Stimulated activated naive CD8-positive, alpha-beta T cell treated with anti-CD3 and anti-CD28 coated beads, Interleukin-15, Interleukin-2, amounts not matched to agents 100 ng/mL and 50 ng/mL, for 24 hours (primary cell): ENCODE results near the gene GRK5.

Experiments used
- H3K27ac Mint-ChIP-seq: one replicate; pipeline ENCODE4 v1.8.0; 2021; ENCODE audit warnings: mild to moderate bottlenecking, mixed read lengths
- H3K27me3 Mint-ChIP-seq: one replicate; pipeline ENCODE4 v1.8.0; 2021; ENCODE audit warnings: mixed read lengths
- H3K36me3 Mint-ChIP-seq: one replicate; pipeline ENCODE4 v1.8.0; 2021; ENCODE audit warnings: low read depth, mixed read lengths
- H3K4me1 Mint-ChIP-seq: one replicate; pipeline ENCODE4 v1.8.0; 2021; ENCODE audit warnings: low read depth, mixed read lengths
- H3K4me3 Mint-ChIP-seq: one replicate; pipeline ENCODE4 v1.8.0; 2021; ENCODE audit warnings: mild to moderate bottlenecking, mixed read lengths
- H3K9me3 Mint-ChIP-seq: one replicate; pipeline ENCODE4 v1.8.0; 2021; ENCODE audit warnings: mixed read lengths

GRK5 gene

DNA sequence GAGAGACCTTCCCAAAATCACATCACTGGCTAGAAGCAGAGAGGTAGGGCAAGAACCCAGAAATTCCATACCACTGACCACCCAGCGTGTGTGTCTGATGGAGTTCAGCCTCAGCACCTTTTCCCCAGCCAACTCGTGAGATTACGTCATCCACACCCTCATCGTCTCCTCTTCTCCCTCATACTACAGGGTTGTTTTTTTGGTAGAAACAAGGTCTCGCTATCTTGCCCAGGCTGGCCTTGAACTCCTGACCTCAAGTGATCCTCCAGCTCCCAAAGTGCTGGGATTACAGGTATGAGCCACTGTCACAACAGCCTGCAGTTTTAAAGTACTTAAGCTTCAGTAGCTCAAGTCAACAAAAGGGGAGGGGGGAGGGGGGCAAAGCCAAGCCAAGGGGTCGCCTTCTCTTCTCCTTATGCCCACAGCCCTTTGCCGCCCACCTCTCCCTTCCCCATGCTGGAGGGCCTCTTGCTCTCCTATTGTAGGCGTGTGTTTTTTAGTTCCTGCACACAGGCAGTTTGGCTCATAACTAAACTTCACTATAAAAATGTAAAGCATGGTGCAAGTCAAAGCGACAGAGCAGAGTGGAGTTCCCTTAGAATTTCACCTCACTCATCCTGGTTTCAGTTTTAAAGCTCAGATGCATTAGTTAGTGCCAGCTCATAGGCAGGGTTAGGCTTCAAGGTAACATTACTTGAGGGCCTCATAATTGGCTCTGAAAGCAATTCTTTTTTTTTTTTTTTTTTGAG lies 23.5 kb upstream of the GRK5 start:
- H3K4me3 Mint-ChIP-seq: no peak overlapping the region
- no peaks in the 10 kb centered on the region for H3K36me3 Mint-ChIP-seq
- H3K9me3 Mint-ChIP-seq: no peaks in the 10 kb centered on the region
- H3K27me3 Mint-ChIP-seq: no peaks in the 10 kb centered on the region
- peaks cover 16% of the 10 kb centered on the region for H3K4me1 Mint-ChIP-seq
- no peak overlapping the region for H3K27ac Mint-ChIP-seq

DNA sequence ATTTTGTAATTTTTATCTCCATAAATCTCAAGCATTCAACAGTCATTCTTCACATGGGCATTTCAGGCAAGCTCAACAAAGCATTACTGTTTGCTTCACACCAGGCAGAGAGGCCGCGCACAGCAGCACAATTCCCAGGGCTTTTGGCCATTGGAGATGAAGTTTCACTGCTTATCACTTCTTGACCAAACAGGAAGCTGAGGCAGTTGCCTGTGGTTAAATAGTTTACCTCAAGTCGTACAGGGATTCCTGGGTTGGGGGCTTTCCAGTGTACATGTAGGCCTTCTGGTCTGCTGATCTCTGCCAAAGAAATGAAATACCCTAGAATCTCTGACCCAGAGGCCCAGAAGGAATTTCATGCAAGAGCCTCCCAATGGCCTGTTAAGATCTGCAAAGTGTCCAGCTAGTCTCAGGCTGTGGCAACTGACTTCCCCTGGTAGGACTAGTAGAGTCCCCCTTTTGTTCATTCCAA lies 17.5 kb upstream of the GRK5 start:
- Mint-ChIP-seq H3K4me3 (peak overlapping the region; percentile 7), H3K27ac (peak overlapping the region; percentile 45), H3K9me3 (no peaks in the 10 kb centered on the region), H3K27me3 (no peaks in the 10 kb centered on the region), H3K36me3 (no peaks in the 10 kb centered on the region), H3K4me1 (peaks cover 27% of the 10 kb centered on the region)

- H3K9me3 Mint-ChIP-seq: no peaks in the 10 kb centered on the region
- no peaks in the 10 kb centered on the region for H3K27me3 Mint-ChIP-seq
- H3K4me1 Mint-ChIP-seq: peaks cover 27% of the 10 kb centered on the region
- no peak overlapping the region for H3K4me3 Mint-ChIP-seq
- H3K27ac Mint-ChIP-seq: no peak overlapping the region
- H3K36me3 Mint-ChIP-seq: no peaks in the 10 kb centered on the region
Measured at GRCh38 chr10:119190353-119190752, 17.0 kb upstream of the GRK5 start.

DNA sequence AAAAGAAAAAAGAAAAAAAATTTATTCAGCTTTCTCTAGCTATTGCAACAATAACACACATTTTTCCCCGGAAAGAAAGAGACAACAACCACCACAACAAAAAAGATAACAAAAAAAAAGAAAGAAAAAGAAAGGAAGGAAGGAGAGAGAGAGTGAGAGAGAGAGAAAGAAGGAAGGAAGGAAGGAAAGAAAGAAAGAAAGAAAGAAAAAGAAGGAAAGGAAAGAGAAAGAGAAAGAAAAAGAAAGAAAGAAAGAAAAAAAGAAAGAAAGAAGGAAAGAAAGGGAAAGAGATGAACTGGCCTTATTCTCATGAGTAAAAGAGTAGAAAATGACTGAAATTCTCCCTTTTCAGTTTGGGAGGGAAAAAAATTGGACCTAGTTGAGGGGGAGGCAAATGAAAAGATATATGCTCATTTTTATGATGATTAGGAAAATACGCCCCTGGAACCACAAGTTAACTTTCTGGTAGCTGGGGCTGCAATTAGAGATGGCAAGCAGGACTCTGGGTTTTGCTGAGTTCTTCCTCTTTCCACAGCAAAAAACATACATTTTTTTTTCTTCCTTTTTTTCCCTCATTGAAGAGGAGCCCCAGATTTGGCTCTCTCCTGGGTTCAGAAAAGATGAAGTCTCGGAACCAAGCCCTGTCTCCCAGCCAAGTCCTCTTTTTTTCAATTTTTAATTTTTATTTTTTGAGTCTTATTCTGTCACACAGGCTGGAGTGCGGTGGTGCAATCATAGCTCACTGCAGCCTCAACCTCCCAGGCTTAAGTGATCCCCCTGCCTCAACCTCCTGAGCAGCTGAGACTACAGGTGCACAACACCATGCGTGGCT lies 16.2 kb upstream of the GRK5 start:
- no peaks in the 10 kb centered on the region for H3K9me3 Mint-ChIP-seq
- no peaks in the 10 kb centered on the region for H3K27me3 Mint-ChIP-seq
- no peak overlapping the region for H3K4me3 Mint-ChIP-seq
- H3K27ac Mint-ChIP-seq: peak overlapping the region; percentile 49
- H3K36me3 Mint-ChIP-seq: no peaks in the 10 kb centered on the region
- H3K4me1 Mint-ChIP-seq: peaks cover 27% of the 10 kb centered on the region

GRCh38 chr10:119191881-119192280 lies 15.5 kb upstream of the GRK5 start:
- no peak overlapping the region for H3K27ac Mint-ChIP-seq
- H3K4me3 Mint-ChIP-seq: no peak overlapping the region
- no peaks in the 10 kb centered on the region for H3K27me3 Mint-ChIP-seq
- H3K9me3 Mint-ChIP-seq: no peaks in the 10 kb centered on the region
- peaks cover 27% of the 10 kb centered on the region for H3K4me1 Mint-ChIP-seq
- no peaks in the 10 kb centered on the region for H3K36me3 Mint-ChIP-seq

GRCh38 chr10:119197921-119198320 lies 9.4 kb upstream of the GRK5 start:
- H3K36me3 Mint-ChIP-seq: no peaks in the 10 kb centered on the region
- H3K27me3 Mint-ChIP-seq: peaks cover 4% of the 10 kb centered on the region
- H3K9me3 Mint-ChIP-seq: no peaks in the 10 kb centered on the region
- H3K4me1 Mint-ChIP-seq: peaks cover 24% of the 10 kb centered on the region
- peak overlapping the region; percentile 72 for H3K27ac Mint-ChIP-seq
- H3K4me3 Mint-ChIP-seq: no peak overlapping the region

- H3K4me1 Mint-ChIP-seq: peaks cover 24% of the 10 kb centered on the region
- H3K27me3 Mint-ChIP-seq: peaks cover 4% of the 10 kb centered on the region
- H3K9me3 Mint-ChIP-seq: no peaks in the 10 kb centered on the region
- no peaks in the 10 kb centered on the region for H3K36me3 Mint-ChIP-seq
- no peak overlapping the region for H3K4me3 Mint-ChIP-seq
- H3K27ac Mint-ChIP-seq: peak overlapping the region; percentile 72
Measured at GRCh38 chr10:119198438-119198837, 8.9 kb upstream of the GRK5 start.

GRCh38 chr10:119199231-119199992 lies 8.0 kb upstream of the GRK5 start:
- Mint-ChIP-seq H3K9me3 (no peaks in the 10 kb centered on the region), H3K36me3 (no peaks in the 10 kb centered on the region), H3K4me3 (no peak overlapping the region), H3K27ac (no peak overlapping the region), H3K4me1 (peaks cover 24% of the 10 kb centered on the region), H3K27me3 (peaks cover 4% of the 10 kb centered on the region)

- H3K4me1 Mint-ChIP-seq: peaks cover 29% of the 10 kb centered on the region
- no peak overlapping the region for H3K4me3 Mint-ChIP-seq
- H3K27me3 Mint-ChIP-seq: peaks cover 4% of the 10 kb centered on the region
- no peak overlapping the region for H3K27ac Mint-ChIP-seq
- no peaks in the 10 kb centered on the region for H3K9me3 Mint-ChIP-seq
- H3K36me3 Mint-ChIP-seq: no peaks in the 10 kb centered on the region
Measured at GRCh38 chr10:119201233-119201632, 6.1 kb upstream of the GRK5 start.

DNA sequence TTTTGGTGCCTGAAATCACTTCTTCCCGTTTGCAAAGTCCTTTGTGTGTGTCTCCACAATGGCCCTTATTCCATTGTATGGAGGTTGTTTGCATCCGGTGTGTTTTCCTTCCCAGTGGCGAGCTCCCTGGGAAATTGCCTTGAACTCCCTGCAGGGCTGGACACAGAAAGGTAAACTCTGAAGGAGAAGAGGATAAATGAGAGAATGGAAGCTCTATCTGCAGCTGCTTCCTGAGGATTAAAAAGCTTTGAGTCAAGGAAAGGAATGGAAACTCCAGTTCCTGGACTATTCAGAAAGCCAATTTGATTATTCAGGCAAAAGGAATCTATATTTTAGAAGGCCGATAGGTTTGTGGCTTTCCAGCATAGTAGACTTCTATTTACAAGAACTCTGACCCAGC lies 4.4 kb upstream of the GRK5 start:
- Mint-ChIP-seq H3K4me3 (no peak overlapping the region), H3K27ac (no peak overlapping the region), H3K4me1 (peaks cover 25% of the 10 kb centered on the region), H3K9me3 (no peaks in the 10 kb centered on the region), H3K27me3 (peaks cover 4% of the 10 kb centered on the region), H3K36me3 (no peaks in the 10 kb centered on the region)

DNA sequence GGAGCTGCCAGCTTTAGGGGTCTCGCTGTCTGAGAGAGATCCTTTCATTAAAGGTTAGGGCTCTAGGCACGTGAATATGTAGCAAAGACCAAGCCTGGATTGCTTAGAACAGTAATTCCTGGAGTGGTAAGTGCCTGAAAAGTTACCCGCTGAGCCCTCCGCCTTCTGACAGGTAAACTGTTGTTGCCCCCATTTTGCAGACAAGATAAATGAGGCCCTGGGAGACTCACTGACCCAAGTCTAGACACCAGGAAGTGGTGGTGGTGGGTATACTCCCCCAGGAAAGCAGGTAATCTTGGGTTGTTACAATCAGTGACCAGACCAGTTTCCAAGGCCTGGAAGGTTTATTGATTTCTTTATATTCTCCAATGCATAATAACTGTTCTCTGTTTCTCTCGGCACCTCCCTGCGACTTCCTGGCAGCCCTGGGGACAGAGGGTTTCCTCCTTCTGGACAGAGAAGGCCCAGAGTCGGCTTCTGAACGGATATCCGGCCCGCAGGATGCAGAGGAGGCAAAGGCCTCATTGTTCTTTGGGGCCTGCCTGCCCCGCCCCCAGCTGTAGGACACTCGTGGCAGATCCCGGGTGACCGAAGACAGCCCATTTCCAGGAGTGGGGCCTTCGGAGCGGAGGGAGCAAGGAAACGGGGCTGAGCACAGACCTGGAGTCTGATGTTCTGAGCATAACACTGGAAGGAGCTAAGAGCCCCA lies 1.3 kb upstream of the GRK5 start:
- Mint-ChIP-seq H3K4me1 (peaks cover 40% of the 10 kb centered on the region), H3K36me3 (peaks cover 2% of the 10 kb centered on the region), H3K27me3 (no peaks in the 10 kb centered on the region), H3K9me3 (no peaks in the 10 kb centered on the region), H3K4me3 (peak overlapping the region; percentile 83), H3K27ac (peak overlapping the region; percentile 94)

DNA sequence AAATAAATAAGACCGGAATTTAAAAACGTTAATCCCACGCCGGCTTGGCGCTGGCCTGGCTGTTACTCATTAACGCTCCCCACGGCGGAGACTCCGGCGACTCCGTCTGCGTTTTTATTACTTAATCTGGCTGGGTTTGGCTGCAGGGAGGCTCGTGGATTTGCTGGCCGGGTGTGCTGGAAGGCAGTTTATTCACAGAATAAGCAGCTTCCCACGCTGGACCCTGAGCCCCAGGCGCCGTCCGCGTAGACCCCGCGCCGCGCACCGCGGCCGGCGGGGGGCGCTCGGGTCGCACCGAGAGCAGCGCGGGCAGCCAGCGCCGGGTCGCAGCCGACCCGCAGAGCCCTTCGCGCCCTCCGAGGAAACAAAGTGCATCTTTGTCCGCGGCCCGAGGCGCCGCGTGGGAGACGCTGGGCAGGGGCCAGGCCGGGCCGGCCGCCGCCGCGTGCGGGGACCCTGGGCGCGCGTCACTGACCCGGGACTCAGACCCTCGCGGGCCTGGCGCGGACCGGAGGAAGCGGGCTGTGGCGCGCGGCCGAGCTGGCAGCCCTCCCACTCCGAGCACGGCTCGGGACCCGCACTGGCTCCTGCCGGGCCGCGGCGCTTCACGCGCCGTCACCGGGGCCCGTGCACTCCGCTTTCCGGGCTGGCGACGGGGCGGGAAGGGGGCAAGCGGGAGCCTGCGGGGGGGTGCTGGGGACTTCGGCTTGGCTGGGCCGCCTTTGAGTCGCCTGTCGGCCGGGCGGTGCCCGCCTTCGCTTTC lies 587 bp upstream of the GRK5 start:
- Mint-ChIP-seq H3K4me1 (peaks cover 48% of the 10 kb centered on the region), H3K4me3 (peak overlapping the region; percentile 83), H3K27ac (peak overlapping the region; percentile 94), H3K27me3 (no peaks in the 10 kb centered on the region), H3K9me3 (no peaks in the 10 kb centered on the region), H3K36me3 (peaks cover 4% of the 10 kb centered on the region)

- H3K4me1 Mint-ChIP-seq: peaks cover 59% of the 10 kb centered on the region
- peak overlapping the region; percentile 93 for H3K4me3 Mint-ChIP-seq
- no peaks in the 10 kb centered on the region for H3K9me3 Mint-ChIP-seq
- H3K27me3 Mint-ChIP-seq: no peaks in the 10 kb centered on the region
- peak overlapping the region; percentile 92 for H3K27ac Mint-ChIP-seq
- peaks cover 4% of the 10 kb centered on the region for H3K36me3 Mint-ChIP-seq
Measured at GRCh38 chr10:119207713-119208552, 562 bp downstream of the GRK5 start.
